GM12878 (cell line): ENCODE data around the gene VPREB1. TPM values are rescaled to one million over a fixed set of nuclear protein-coding genes. Genes with fewer than 3 reads are reported as not detected.
"Not testable (repeated sequence)": the region's sequence is repeated elsewhere in the genome, so short reads cannot be mapped to it uniquely, and the experiment has no call there.

Experiments used
- ATAC-seq: fragments of 200-7000 bp; cut with Tn5 transposase; 3 replicates; pipeline ENCODE4 v1.9.1; 2020; ENCODE audit warnings: mild to moderate bottlenecking, moderate library complexity
- BruUV-seq: library from RNA; stranded (reverse); fragments of 400-500 nt; replicated peaks from 2 replicates; lab custom pipeline; 2021; lab: Mats Ljungman, UMichigan
- CTCF ChIA-PET: fragments of 300-600 bp; sonication (Branson Sonifier 250); formaldehyde crosslinking; extraction: SDS; loops from one replicate; lab custom pipeline; 2021; ENCODE audit warnings: inconsistent platforms; lab: Yijun Ruan, JAX
- POLR2A ChIA-PET: fragments of 350-600 bp; formaldehyde crosslinking; extraction: SDS; loops from one replicate; lab custom pipeline; 2021; ENCODE audit warnings: inconsistent platforms; lab: Charles Lee
- RAD21 ChIA-PET: fragments of 300-600 bp; sonication (Branson Sonifier 250); formaldehyde crosslinking; loops from one replicate; lab custom pipeline; 2023; ENCODE audit warnings: antibody characterized with exemption; ENCODE audit not compliant: unreplicated experiment; lab: Charles Lee
- SMC1A ChIA-PET: fragments of 300-600 bp; sonication (Branson Sonifier 250); formaldehyde crosslinking; loops from one replicate; lab custom pipeline; 2023; ENCODE audit not compliant: unreplicated experiment, uncharacterized antibody; lab: Charles Lee
- DNase-seq: peaks from one replicate; pipeline ENCODE4 v3.0.0-alpha.2; 2011; ENCODE audit warnings: low read depth, low spot score
- FAIRE-seq: peaks from 3 replicates; lab custom pipeline; 2011; peaks lifted over from hg19 to GRCh38; lab: Jason Lieb, UNC
- H2AFZ ChIP-seq: 2 replicates; pipeline ENCODE4 v1.6.0; 2011; ENCODE audit warnings: low read depth, low read length, control low read depth; ENCODE audit not compliant: control insufficient read depth
- H3K27ac ChIP-seq: 2 replicates; pipeline ENCODE4 v1.5.1; 2011; ENCODE audit warnings: control low read depth; ENCODE audit not compliant: control insufficient read depth, insufficient read depth
- H3K27me3 ChIP-seq, 2 experiments: replicated peaks in 1 of 2; 2 replicates each; pipeline versions ENCODE4 v1.6.0 to v1.6.1; 2011; ENCODE audit warnings: low read length in 1 of 2; ENCODE audit not compliant: control insufficient read depth in 2 of 2, insufficient read depth in 2 of 2
- H3K36me3 ChIP-seq, 2 experiments: 2 replicates each; pipeline ENCODE4 v1.5.1; 2011; ENCODE audit warnings: low read length in 1 of 2; ENCODE audit not compliant: control insufficient read depth in 2 of 2, insufficient read depth in 2 of 2
- H3K4me1 ChIP-seq: 2 replicates; pipeline ENCODE4 v1.6.1; 2011; ENCODE audit warnings: mild to moderate bottlenecking, low read length, moderate library complexity, mixed read lengths; ENCODE audit not compliant: control insufficient read depth, insufficient read depth
- H3K4me2 ChIP-seq: 2 replicates; pipeline ENCODE4 v1.6.0; 2011; ENCODE audit warnings: control low read depth; ENCODE audit not compliant: control insufficient read depth, insufficient read depth
- H3K4me3 ChIP-seq: fragments of 200-600 bp; sonication (generic); 2 replicates; pipeline ENCODE4 v1.5.1; 2016
- H3K79me2 ChIP-seq: 2 replicates; pipeline ENCODE4 v1.6.0; 2011; ENCODE audit warnings: low read length; ENCODE audit not compliant: control insufficient read depth, insufficient read depth
- H3K9ac ChIP-seq: 2 replicates; pipeline ENCODE4 v1.8.0; 2011; ENCODE audit warnings: low read length, control low read depth, mixed read lengths; ENCODE audit not compliant: control insufficient read depth, insufficient read depth
- H3K9me3 ChIP-seq: replicated peaks from 3 replicates; pipeline ENCODE4 v1.5.1; 2011; ENCODE audit warnings: mild to moderate bottlenecking, low read length; ENCODE audit not compliant: control insufficient read depth, insufficient read depth
- H4K20me1 ChIP-seq: 2 replicates; pipeline ENCODE4 v1.6.0; 2011; ENCODE audit not compliant: control insufficient read depth, insufficient read depth
- WGBS: methylation state at CpG from one replicate; pipeline ENCODE4 v1.1.6; 2016; ENCODE audit warnings: low lambda C conversion rate; ENCODE audit not compliant: insufficient replicate concordance, insufficient coverage; ENCODE audit errors: missing lambda C conversion rate; 5-methylcytosine and 5-hydroxymethylcytosine counted together
- in situ Hi-C: fragments of 300-500 bp; cut with MboI; formaldehyde crosslinking; loops from 9 replicates; pipeline ENCODE4 v1.14.3; 2018; ENCODE audit warnings: mixed read lengths
- intact Hi-C: fragments of 100-400 bp; cut with micrococcal nuclease; formaldehyde crosslinking; loops from one replicate; pipeline ENCODE4 v1.14.2; 2022; ENCODE audit not compliant: unreplicated experiment
- polyA plus RNA-seq, 11 experiments: library from polyadenylated mRNA; depleted of rRNA in 4 of 11; unstranded in 6 of 11; stranded (reverse) in 5 of 11; fragments of >200 nt; fragmentation: Nextera tagmentation in 4 of 11; fragmentation: Illumina TruSeq in 1 of 11; extraction: Ambion mirVana in 4 of 11; extraction: Trizol in 1 of 11; gene quantifications; 1 replicate in 1 of 11; 2 replicates in 10 of 11; pipeline versions ENCODE4 v1.2.1 to v1.2.3, GENCODE V29; 2011 to 2016; ENCODE audit warnings: inconsistent platforms in 2 of 11, missing spikeins in 2 of 11, low read depth in 1 of 11
- total RNA-seq, 4 experiments: library from RNA; depleted of rRNA in 3 of 4; stranded (reverse); fragments of >200 nt in 3 of 4; fragmentation: Illumina TruSeq in 1 of 4; extraction: Trizol in 1 of 4; gene quantifications; 2 replicates each; pipeline versions ENCODE4 v1.2.1 to v1.2.3, GENCODE V29; 2013 to 2021

Gene VPREB1
- total and polyA plus RNA-seq, 10 of the 15 experiments (the other 5 are each of a cell fraction or from before 2014, with no cell fraction given), result not detected

- H3K4me2 ChIP-seq, H3K36me3 ChIP-seq, ATAC-seq, FAIRE-seq, CTCF ChIA-PET, H2AFZ ChIP-seq, in situ Hi-C loops, H3K27me3 ChIP-seq, H3K27ac ChIP-seq, H3K4me3 ChIP-seq, H3K9ac ChIP-seq, intact Hi-C loops, BruUV-seq, POLR2A ChIA-PET, H3K4me1 ChIP-seq, H3K9me3 ChIP-seq, RAD21 ChIA-PET, SMC1A ChIA-PET, DNase-seq, H4K20me1 ChIP-seq, H3K79me2 ChIP-seq: not testable (repeated sequence)
- WGBS, result 94% methylated on average over 7 of the region's 7 CpGs
Measured at GRCh38 chr22:22270036-22270676, 25.6 kb downstream of the VPREB1 start.

GRCh38 chr22:22277423-22277822 is 32.8 kb downstream of the VPREB1 start:
- FAIRE-seq, CTCF ChIA-PET, H3K27me3 ChIP-seq, ATAC-seq, SMC1A ChIA-PET, H4K20me1 ChIP-seq, H3K27ac ChIP-seq, H3K9me3 ChIP-seq, RAD21 ChIA-PET, H3K9ac ChIP-seq, in situ Hi-C loops, BruUV-seq, H3K4me1 ChIP-seq, H2AFZ ChIP-seq, DNase-seq, intact Hi-C loops, H3K4me3 ChIP-seq, H3K79me2 ChIP-seq, H3K36me3 ChIP-seq, POLR2A ChIA-PET, H3K4me2 ChIP-seq: not testable (repeated sequence)
- WGBS, result 100% methylated on average over 1 of the region's 4 CpGs

GRCh38 chr22:22284962-22285756 is 40.6 kb downstream of the VPREB1 start:
- H3K9ac ChIP-seq, H3K4me1 ChIP-seq, SMC1A ChIA-PET, H3K4me2 ChIP-seq, H3K36me3 ChIP-seq, FAIRE-seq, H2AFZ ChIP-seq, in situ Hi-C loops, H3K4me3 ChIP-seq, ATAC-seq, DNase-seq, intact Hi-C loops, H3K9me3 ChIP-seq, H3K27ac ChIP-seq, H4K20me1 ChIP-seq, H3K79me2 ChIP-seq, H3K27me3 ChIP-seq, BruUV-seq, RAD21 ChIA-PET, POLR2A ChIA-PET, CTCF ChIA-PET: not testable (repeated sequence)
